Stomach (tissue), 4 donors: ENCODE data around the gene GPLD1.

Experiments used
- CTCF ChIP-seq, 7 experiments: fragments of 450-650 bp in 4 of 7; fragments of 200-600 bp in 3 of 7; sonication (generic) in 3 of 7; IDR thresholded peaks; one replicate each; pipeline ENCODE4 v1.5.1; 2016 to 2019; ENCODE audit warnings: antibody characterized with exemption in 7 of 7, control low read depth in 2 of 7, mild to moderate bottlenecking in 1 of 7
- EP300 ChIP-seq: sonication (generic); formaldehyde crosslinking; IDR thresholded peaks from one replicate; pipeline ENCODE4 v1.6.1; 2017; ENCODE audit warnings: antibody characterized with exemption
- POLR2A ChIP-seq, 4 donors: fragments of 450-650 bp; IDR thresholded peaks; one replicate each; pipeline ENCODE4 v1.6.1; 2016; ENCODE audit warnings: antibody characterized with exemption in 4 of 4, control low read depth in 2 of 4, mild to moderate bottlenecking in 1 of 4, moderate library complexity in 1 of 4
- POLR2AphosphoS5 ChIP-seq, 3 donors: sonication (generic); formaldehyde crosslinking; IDR thresholded peaks; one replicate each; pipeline ENCODE4 v1.6.1; 2016; ENCODE audit warnings: antibody characterized with exemption in 3 of 3

GRCh38 chr6:24419526-24419925 is 69.9 kb downstream of the GPLD1 start:
- TF ChIP-seq CTCF (IDR thresholded peaks at IDR 0.05) (no peak), POLR2A (IDR thresholded peaks at IDR 0.05) (no peak), POLR2AphosphoS5 (IDR thresholded peaks at IDR 0.05) (no peak), EP300 (no peak)
